Measurements from ENCODE around the gene CDK11A.

- TF ChIP-seq CTCF (IDR thresholded peaks at IDR 0.05): no peak
- no peak for TF ChIP-seq EP300 (IDR thresholded peaks at IDR 0.05)
Measured at GRCh38 chr1:1677718-1678580, 46.2 kb downstream of the CDK11A start.

Measured in gastroesophageal sphincter (tissue), 3 donors.